H7 (cell line): ENCODE data around the gene REPS2. TPM values are rescaled to one million over a fixed set of nuclear protein-coding genes. Genes with fewer than 3 reads are reported as not detected.
"Not testable (repeated sequence)": the region's sequence is repeated elsewhere in the genome, so short reads cannot be mapped to it uniquely, and the experiment has no call there.

Source experiments
- DNase-seq: peaks from one replicate; pipeline ENCODE4 v3.0.0; 2012
- H3K27me3 ChIP-seq: 2 replicates; pipeline ENCODE4 v1.6.0; 2011; ENCODE audit warnings: mild to moderate bottlenecking, low read length; ENCODE audit not compliant: control insufficient read depth, insufficient read depth
- H3K36me3 ChIP-seq: replicated peaks from 2 replicates; pipeline ENCODE4 v1.5.1; 2011; ENCODE audit warnings: low read length; ENCODE audit not compliant: control insufficient read depth, insufficient read depth
- H3K4me3 ChIP-seq: 2 replicates; pipeline ENCODE4 v1.5.1; 2011; ENCODE audit warnings: low read depth, mild to moderate bottlenecking, control low read depth, low read length, moderate library complexity; ENCODE audit not compliant: insufficient read depth
- total RNA-seq: library from RNA; depleted of rRNA; stranded (reverse); fragments of >200 nt; shearing (Covaris generic); gene quantifications from 2 replicates; pipeline ENCODE4 v1.2.3, GENCODE V29; 2014

Gene REPS2
- total RNA-seq, 1 experiment from 2014 or later: 0.31 TPM

DNA sequence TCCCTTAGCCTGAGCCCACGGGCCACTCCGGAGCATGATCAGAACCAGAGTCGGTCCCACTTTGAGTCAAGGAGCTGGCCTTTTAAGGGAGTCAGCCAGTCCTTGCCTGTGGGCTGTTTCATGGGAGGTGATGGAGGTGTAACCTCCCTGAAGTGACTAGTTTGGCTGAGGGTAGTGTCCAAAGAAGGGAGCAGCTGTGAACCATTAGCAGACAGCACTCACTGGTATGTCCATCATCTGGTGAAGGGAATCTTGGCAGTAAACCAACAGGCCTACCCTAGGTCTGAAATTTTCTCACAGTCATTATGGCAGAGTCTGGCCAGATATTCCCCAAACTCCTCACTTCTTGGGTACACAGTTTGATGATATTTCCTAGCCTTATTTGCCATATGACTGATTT lies 12.3 kb upstream of the REPS2 start:
- Histone ChIP-seq H3K27me3 (no peaks in the 10 kb centered on the region), H3K4me3 (no peak overlapping the region), H3K36me3 (no peaks in the 10 kb centered on the region)
- no peak for DNase-seq

DNA sequence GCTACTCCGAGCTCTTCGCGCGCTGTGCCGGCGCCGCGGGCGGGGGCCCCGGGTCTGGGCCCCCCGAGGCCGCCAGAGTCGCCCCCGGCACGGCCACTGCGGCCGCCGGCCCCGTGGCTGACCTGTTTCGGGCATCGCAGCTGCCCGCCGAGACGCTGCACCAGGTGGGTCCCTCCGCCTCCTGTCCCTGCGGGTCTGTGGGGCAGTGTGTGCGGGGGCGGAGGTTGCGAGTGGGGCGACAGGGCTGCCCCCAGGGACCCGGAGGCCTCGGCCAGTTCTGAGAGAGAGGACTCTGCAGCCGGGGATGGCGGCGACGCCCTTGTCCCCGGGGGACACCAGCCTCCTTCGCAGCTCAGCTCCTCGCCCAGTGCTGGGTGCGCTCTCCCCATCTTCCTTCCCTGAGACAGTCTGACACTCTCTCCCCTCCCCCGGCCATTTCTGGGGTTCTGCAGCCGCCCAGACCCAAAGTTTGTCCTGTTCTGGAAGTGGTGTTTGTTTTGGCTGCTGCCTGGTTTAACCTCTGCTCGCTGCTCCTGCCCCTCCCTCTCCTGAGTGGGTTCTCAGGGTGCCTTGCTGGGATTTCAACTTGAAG lies 609 bp downstream of the REPS2 start:
- H3K27me3 ChIP-seq: peaks cover 22% of the 10 kb centered on the region
- peak; percentile 63 for DNase-seq
- H3K36me3 ChIP-seq: no peaks in the 10 kb centered on the region
- peak overlapping the region; percentile 60 for H3K4me3 ChIP-seq

DNA sequence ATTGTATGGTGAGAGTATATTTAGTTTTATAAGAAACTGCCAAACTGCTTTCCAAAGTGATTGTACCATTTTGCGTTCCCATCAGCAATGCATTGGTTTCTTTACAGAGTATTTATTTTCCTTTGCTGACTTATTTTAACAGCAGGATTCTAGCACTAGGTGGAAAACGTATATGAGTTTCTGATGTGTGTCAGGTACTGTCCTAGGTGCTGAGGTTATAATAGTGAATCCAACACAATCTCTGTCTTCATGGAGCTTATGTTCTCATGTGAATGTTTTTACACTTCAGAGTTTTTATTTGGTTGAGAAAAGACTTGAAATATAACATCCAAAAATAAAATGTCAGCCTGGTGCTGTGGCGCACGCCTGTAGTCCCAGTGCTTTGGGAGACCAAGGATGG lies 4.0 kb downstream of the REPS2 start:
- Histone ChIP-seq H3K27me3 (peaks cover 22% of the 10 kb centered on the region), H3K36me3 (no peaks in the 10 kb centered on the region), H3K4me3 (no peak overlapping the region)
- no peak for DNase-seq

DNA sequence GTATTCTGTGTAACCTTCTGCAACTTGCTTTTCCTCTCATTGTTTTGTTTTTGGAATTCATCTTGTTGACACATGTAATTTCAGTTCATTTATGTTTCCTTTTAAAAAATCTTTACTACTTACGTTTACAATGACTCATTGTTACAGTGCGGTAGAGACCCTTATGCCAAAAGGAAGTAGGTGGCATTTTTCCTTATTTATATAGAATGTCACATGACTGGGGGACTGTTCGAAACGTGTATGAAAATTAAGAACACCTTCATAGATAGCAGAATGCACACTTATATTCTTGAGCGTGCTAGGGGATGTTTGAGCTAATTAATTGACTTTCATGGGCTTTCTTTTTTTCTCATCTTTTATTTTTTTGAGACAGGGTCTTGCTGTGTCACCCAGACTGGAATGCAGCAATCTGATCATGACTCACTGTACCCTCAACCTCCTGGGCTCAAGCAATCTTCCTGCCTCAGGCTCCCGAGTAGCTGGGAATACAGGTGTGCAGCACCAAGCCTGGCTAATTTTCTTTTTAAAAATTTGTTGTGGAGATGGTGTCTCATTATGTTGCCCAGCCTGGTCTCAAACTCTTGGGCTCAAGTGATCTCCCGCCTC lies 7.3 kb downstream of the REPS2 start:
- Histone ChIP-seq H3K36me3 (no peaks in the 10 kb centered on the region), H3K4me3 (no peak overlapping the region), H3K27me3 (peaks cover under 1% of the 10 kb centered on the region; the same call in 1 of the 2 replicates)
- DNase-seq: no peak

DNA sequence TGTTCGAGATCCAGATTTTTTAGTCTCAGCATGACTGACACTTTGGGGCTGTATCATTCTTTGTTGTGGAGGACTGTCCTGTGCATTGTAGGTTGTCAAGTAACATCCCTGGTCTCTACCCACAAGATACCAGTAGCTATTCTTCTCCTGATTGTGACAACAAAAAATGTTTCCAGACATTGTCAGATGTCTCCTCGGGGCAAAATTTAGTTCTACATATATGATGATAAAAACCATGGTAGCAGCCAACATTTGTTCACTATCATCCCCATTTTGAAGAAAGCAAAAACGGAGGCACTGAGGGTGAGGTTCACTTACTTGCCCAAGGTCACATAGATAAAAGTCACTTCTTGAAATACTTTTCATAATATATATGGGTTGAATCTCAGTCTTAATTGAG lies 11.3 kb downstream of the REPS2 start:
- DNase-seq: no peak
- no peak overlapping the region for H3K4me3 ChIP-seq
- H3K27me3 ChIP-seq: no peaks in the 10 kb centered on the region
- H3K36me3 ChIP-seq: no peaks in the 10 kb centered on the region

DNA sequence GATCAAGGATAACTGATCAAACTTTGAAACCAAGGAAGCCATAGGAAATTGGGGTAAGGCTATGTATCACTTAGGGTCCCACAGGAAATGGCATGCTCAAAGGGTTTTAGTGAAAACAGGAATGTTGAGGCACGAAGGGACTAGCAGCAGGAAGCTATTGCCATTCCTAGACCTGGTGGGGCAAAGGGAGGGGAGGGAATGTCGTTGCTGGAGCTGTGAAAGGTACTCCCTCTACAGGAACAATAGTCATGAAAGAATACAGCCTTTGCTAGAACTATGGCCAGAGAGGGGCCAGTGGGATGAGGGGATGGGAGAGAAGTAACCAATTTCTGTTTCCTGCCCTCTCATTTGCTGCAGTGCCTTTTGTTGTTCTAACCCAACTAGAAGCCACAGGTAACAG lies 11.9 kb downstream of the REPS2 start:
- H3K27me3 ChIP-seq: no peaks in the 10 kb centered on the region
- no peaks in the 10 kb centered on the region for H3K36me3 ChIP-seq
- no peak overlapping the region for H3K4me3 ChIP-seq
- peak; percentile 68 for DNase-seq

DNA sequence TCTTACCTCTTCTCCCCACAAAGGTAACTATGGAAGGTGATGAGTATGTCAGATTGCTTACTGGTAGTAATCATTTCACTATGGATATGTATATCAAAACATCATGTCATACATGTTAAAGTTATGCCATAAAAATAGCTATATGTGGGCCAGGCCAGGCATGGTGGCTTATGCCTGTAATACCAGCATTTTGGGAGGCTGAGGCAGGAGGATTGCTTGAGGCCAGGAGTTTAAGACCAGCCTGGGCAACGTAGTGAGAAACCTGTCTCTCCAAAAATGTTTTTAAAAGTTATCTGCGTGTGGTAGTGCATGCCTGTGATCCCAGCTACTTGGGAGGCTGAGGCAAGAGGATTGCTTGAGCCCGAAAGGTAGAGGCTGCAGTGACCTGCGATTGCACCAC lies 16.2 kb downstream of the REPS2 start:
- H3K4me3 ChIP-seq, DNase-seq, H3K36me3 ChIP-seq, H3K27me3 ChIP-seq: not testable (repeated sequence)

DNA sequence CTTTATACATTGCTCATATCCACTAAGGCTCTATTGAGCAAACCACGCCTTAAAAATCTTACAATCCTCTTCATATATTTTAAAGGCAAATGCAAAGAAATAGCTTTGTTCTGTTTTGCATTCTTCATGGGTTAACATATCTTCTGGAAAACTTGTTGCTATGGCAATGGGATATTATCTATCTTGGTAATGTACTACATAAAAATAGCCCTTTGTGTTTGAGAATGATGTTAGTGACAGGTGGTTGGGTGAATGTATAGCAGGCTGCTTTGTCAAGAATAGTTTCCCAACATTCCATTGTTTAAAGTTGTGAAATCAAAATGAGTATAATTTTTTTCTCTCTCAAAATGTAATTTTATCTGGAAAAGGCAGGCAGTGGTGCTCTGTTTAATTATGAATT lies 16.8 kb downstream of the REPS2 start:
- Histone ChIP-seq H3K36me3 (no peaks in the 10 kb centered on the region), H3K27me3 (no peaks in the 10 kb centered on the region), H3K4me3 (no peak overlapping the region)
- DNase-seq: no peak

DNA sequence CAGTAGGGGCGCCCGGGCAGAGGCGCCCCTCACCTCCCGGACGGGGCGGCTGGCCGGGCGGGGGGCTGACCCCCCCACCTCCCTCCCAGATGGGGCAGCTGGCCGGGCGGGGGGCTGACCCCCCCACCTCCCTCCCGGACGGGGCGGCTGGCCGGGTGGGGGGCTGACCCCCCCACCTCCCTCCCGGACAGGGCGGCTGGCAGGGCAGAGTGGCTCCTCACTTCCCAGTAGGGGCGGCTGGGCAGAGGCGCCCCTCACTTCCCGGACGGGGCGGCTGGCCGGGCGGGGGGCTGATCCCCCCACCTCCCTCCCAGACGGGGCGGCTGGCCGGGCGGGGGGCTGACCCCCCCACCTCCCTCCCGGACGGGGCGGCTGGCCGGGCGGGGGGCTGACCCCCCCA lies 18.5 kb downstream of the REPS2 start:
- DNase-seq, H3K27me3 ChIP-seq, H3K36me3 ChIP-seq, H3K4me3 ChIP-seq: not testable (repeated sequence)

DNA sequence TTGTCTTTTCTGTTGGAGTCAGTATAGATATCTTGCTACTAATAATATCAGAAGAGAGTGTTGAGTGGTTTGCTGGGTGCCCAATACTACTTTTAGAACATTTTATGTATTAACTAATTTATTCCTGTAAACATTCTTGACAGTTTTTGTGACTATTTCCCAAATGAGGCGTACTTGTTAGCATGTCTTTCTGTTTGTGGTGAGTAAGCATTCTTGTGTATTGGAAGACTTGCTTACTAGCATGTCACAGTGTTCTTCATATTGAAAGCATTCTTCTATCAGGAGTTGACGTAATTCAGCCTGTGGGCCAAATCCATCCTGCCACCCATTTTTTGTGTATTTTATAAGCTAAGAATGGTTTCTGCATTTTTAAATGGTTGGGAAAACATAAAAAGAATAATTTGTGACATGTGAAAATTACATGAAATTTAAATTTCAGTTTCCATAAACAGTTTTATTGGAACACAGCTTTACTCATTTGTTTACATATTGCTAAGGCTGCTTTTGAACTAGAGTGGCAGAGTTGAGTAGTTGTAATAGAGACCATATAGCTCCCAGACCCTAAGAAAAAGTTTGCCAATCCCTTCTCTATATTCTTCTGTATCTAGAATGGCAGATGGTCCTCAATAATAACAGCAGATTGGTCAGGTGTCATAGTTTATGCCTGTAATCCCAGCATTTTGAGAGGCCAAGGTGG lies 20.4 kb downstream of the REPS2 start:
- no peaks in the 10 kb centered on the region for H3K27me3 ChIP-seq
- no peak overlapping the region for H3K4me3 ChIP-seq
- no peak for DNase-seq
- H3K36me3 ChIP-seq: no peaks in the 10 kb centered on the region

DNA sequence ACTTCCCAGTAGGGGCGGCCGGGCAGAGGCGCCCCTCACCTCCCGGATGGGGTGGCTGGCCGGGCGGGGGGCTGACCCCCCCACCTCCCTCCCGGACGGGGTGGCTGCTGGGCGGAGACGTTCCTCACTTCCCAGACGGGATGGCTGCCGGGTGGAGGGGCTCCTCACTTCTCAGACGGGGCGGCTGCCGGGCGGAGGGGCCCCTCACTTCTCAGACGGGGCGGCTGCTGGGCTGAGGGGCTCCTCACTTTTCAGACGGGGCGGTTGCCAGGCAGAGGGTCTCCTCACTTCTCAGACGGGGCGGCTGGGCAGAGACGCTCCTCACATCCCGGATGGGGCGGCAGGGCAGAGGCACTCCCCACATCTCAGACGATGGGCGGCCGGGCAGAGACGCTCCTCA lies 22.3 kb downstream of the REPS2 start:
- not testable (repeated sequence) for H3K4me3 ChIP-seq, H3K27me3 ChIP-seq, DNase-seq, H3K36me3 ChIP-seq

DNA sequence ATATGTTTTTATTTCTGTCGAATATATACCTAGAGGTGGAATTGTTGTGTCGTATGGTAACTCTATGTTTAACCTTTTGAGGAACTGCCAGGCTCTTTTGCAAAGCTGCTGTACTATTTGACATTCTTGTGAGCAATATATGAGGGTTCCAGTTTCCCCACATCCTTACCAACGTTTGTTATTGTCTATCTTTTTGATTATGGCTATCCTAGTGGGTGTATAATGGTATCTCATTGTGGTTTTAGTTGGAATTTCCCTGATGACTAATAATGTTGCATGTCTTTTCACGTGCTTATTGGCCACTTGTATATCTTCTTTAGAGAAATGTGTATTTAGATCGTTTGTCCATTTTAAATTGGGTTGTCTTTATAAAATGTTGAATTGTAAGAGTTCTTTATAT lies 24.5 kb downstream of the REPS2 start:
- DNase-seq: no peak
- no peak overlapping the region for H3K4me3 ChIP-seq
- H3K27me3 ChIP-seq: no peaks in the 10 kb centered on the region

DNA sequence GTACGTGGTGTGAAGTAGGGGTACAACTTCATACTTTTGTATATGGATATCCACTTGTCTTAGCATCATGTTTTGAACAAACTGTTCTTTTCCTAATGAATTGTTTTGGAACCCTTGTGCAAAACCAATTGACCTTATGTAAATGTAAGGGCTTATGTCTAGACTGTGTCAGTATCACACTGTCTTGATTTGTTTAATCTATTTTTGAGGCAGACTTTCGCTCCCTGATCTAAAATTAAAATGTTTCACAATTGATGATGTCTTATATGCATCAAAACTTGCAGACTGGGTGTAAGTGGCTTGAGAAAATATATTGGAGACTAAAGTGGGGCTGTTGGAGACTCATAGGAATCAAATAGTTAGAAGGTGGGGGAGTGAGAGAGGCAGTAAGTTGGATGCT lies 25.2 kb downstream of the REPS2 start:
- no peak overlapping the region for H3K4me3 ChIP-seq
- H3K27me3 ChIP-seq: no peaks in the 10 kb centered on the region
- no peak for DNase-seq
- no peaks in the 10 kb centered on the region for H3K36me3 ChIP-seq

More for the DNA sequence above, 24.5 kb downstream of the REPS2 start:
- H3K36me3 ChIP-seq: no peaks in the 10 kb centered on the region

DNA sequence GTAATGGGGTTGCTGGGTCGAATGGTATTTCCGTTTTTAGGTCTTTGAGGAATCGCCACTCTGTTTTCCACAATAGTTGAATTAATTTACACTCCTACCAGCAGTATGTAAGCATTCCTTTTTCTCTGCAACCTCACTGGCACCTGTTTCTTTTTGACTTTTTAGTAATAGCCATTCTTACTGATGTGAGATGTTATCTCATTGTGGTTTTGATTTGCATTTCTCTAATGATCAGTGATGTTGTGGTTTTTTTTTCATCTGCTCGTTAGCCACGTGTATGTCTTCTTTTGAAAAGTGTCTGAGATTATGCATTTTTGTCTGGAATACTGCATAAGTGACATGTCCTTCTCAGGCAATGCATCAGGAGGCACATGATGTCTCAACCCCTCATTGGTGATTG lies 28.8 kb downstream of the REPS2 start:
- Histone ChIP-seq H3K27me3 (no peaks in the 10 kb centered on the region), H3K36me3 (no peaks in the 10 kb centered on the region), H3K4me3 (no peak overlapping the region)
- DNase-seq: no peak

DNA sequence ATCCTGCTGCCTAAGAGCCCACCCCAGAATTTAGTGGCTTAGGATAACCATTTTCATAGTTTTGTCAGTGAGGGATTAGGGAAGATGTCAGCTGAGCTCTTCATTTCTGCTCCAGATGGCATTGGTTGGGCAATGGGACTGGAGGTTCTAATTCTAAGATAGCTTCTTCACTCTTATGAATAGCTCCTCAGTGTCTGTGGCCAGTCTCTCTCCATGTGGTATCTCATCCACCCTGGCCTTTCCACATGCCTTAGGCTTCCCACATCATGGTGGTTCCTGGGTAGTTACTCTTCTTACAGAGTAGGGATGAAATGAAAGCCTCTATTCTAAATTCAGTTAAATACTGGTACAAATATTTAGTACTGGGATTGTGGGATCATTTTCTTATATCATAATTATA lies 31.3 kb downstream of the REPS2 start:
- H3K4me3 ChIP-seq: no peak overlapping the region
- no peaks in the 10 kb centered on the region for H3K27me3 ChIP-seq
- no peak for DNase-seq
- no peaks in the 10 kb centered on the region for H3K36me3 ChIP-seq
